GM18517 (cell line): ENCODE results near the gene APLNR.

Source experiments
- ATAC-seq: cut with Tn5 transposase; IDR thresholded peaks from one replicate; pipeline ENCODE4 v1.9.1; 2021; ENCODE audit warnings: mild to moderate bottlenecking, moderate library complexity; ENCODE audit not compliant: unreplicated experiment

APLNR gene

GRCh38 chr11:57251491-57252104, 14.5 kb upstream of the APLNR start:
- no peak for ATAC-seq

GRCh38 chr11:57251037-57251436, 14.0 kb upstream of the APLNR start:
- no peak for ATAC-seq

- ATAC-seq, result peak; percentile 52
These were observed 12.6 kb upstream of the APLNR start for GRCh38 chr11:57249384-57250319.

GRCh38 chr11:57248780-57249383, 11.8 kb upstream of the APLNR start:
- ATAC-seq, result peak; percentile 56

GRCh38 chr11:57244911-57245310, 7.9 kb upstream of the APLNR start:
- no peak for ATAC-seq

- ATAC-seq, result no peak
These were observed 4.4 kb upstream of the APLNR start for GRCh38 chr11:57241353-57241972.

- ATAC-seq, result no peak
These were observed 3.7 kb upstream of the APLNR start for GRCh38 chr11:57240757-57241156.

GRCh38 chr11:57240007-57240406, 3.0 kb upstream of the APLNR start:
- no peak for ATAC-seq

- ATAC-seq, result no peak
These were observed 2.3 kb upstream of the APLNR start for GRCh38 chr11:57239348-57239747.

GRCh38 chr11:57235761-57236703, 1.0 kb downstream of the APLNR start:
- no peak for ATAC-seq

- no peak for ATAC-seq
These were observed 3.3 kb downstream of the APLNR start for GRCh38 chr11:57233702-57234101.

- no peak for ATAC-seq
These were observed 5.4 kb downstream of the APLNR start for GRCh38 chr11:57231539-57232253.

- no peak for ATAC-seq
These were observed 6.1 kb downstream of the APLNR start for GRCh38 chr11:57230791-57231538.

GRCh38 chr11:57230316-57230715, 6.7 kb downstream of the APLNR start:
- ATAC-seq, result no peak

- no peak for ATAC-seq
These were observed 8.4 kb downstream of the APLNR start for GRCh38 chr11:57228600-57228999.

GRCh38 chr11:57224537-57224936, 12.5 kb downstream of the APLNR start:
- ATAC-seq, result no peak

- ATAC-seq, result no peak
These were observed 12.9 kb downstream of the APLNR start for GRCh38 chr11:57224128-57224527.

GRCh38 chr11:57223601-57224000, 13.4 kb downstream of the APLNR start:
- ATAC-seq, result no peak

- ATAC-seq, result no peak
These were observed 14.8 kb downstream of the APLNR start for GRCh38 chr11:57222239-57222638.
